GM06990 (cell line): ENCODE results near the gene FBXW2.

Experiments
- DNase-seq: peaks from one replicate; pipeline ENCODE4 v3.0.0-alpha.2; 2011; ENCODE audit not compliant: insufficient read length; ENCODE audit errors: extremely low read depth
- H3K27me3 ChIP-seq: replicated peaks from 2 replicates; pipeline ENCODE4 v1.6.0; 2011; ENCODE audit warnings: low read length; ENCODE audit not compliant: control insufficient read depth, insufficient read depth
- H3K36me3 ChIP-seq: 2 replicates; pipeline ENCODE4 v1.5.1; 2011; ENCODE audit warnings: low read length; ENCODE audit not compliant: control insufficient read depth, insufficient read depth
- H3K4me3 ChIP-seq: replicated peaks from 2 replicates; pipeline ENCODE4 v1.5.1; 2011; ENCODE audit warnings: low read depth, mild to moderate bottlenecking, control low read depth, low read length
- CTCF ChIP-seq: IDR thresholded peaks from 2 replicates; pipeline ENCODE4 v1.5.1; 2011; ENCODE audit warnings: low read length, control low read depth, mild to moderate bottlenecking, inconsistent platforms; ENCODE audit not compliant: insufficient read depth, poor library complexity, severe bottlenecking

FBXW2 gene

GRCh38 chr9:120777229-120777628 lies 16.0 kb downstream of the FBXW2 start:
- TF ChIP-seq CTCF, result no peak
- Histone ChIP-seq H3K4me3 (no peak overlapping the region), H3K36me3 (peaks cover 4% of the 10 kb centered on the region), H3K27me3 (no peaks in the 10 kb centered on the region)
- no peak for DNase-seq

GRCh38 chr9:120776788-120777187 lies 16.4 kb downstream of the FBXW2 start:
- TF ChIP-seq CTCF, result no peak
- H3K36me3 ChIP-seq, result peaks cover 3% of the 10 kb centered on the region
- DNase-seq, result no peak
- no peaks in the 10 kb centered on the region for H3K27me3 ChIP-seq
- no peak overlapping the region for H3K4me3 ChIP-seq

GRCh38 chr9:120775859-120776258 lies 17.4 kb downstream of the FBXW2 start:
- TF ChIP-seq CTCF, result no peak
- H3K27me3 ChIP-seq, result no peaks in the 10 kb centered on the region
- DNase-seq, result no peak
- H3K36me3 ChIP-seq, result peaks cover 3% of the 10 kb centered on the region
- H3K4me3 ChIP-seq, result no peak overlapping the region

GRCh38 chr9:120774719-120775118 lies 18.5 kb downstream of the FBXW2 start:
- peaks cover 3% of the 10 kb centered on the region for H3K36me3 ChIP-seq
- DNase-seq, result no peak
- no peak overlapping the region for H3K4me3 ChIP-seq
- no peak for TF ChIP-seq CTCF
- H3K27me3 ChIP-seq, result no peaks in the 10 kb centered on the region

- H3K4me3 ChIP-seq, result no peak overlapping the region
- peaks cover 3% of the 10 kb centered on the region for H3K36me3 ChIP-seq
Measured at GRCh38 chr9:120773256-120773655, 20.0 kb downstream of the FBXW2 start.

More at GRCh38 chr9:120773256-120773655, 20.0 kb downstream of the FBXW2 start:
- no peaks in the 10 kb centered on the region for H3K27me3 ChIP-seq
- no peak for TF ChIP-seq CTCF
- no peak for DNase-seq
